ENCODE data around the gene SLC22A2.

SLC22A2 gene

DNA sequence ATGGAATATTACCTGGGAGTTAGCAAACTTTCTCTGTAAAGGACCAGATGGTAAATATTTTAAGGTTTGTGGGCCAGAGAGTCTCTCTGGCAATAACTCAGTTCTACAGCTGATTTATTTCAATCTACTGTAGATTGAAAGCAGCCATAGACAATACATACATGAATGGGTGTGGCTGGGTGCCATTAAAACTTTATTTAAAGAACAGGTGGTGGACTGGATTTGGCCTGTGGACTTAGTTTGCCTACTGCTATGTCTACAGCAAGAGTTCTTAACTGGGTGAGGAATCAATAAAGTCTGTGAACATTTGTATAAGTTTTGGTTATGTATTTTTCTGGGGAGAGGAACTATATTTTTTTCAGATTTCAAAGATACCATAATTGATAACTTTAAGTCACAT lies 55.1 kb downstream of the SLC22A2 start:
- no peak for DNase-seq

GRCh38 chr6:160203076-160203475 lies 55.5 kb downstream of the SLC22A2 start:
- DNase-seq = no peak

GRCh38 chr6:160202411-160202810 lies 56.2 kb downstream of the SLC22A2 start:
- no peak for DNase-seq

- no peak for DNase-seq
Measured at GRCh38 chr6:160201061-160201460, 57.6 kb downstream of the SLC22A2 start.

- DNase-seq = no peak
Measured at GRCh38 chr6:160198606-160199211, 59.9 kb downstream of the SLC22A2 start.

- DNase-seq = no peak
Measured at GRCh38 chr6:160197662-160198061, 61.0 kb downstream of the SLC22A2 start.

DNA sequence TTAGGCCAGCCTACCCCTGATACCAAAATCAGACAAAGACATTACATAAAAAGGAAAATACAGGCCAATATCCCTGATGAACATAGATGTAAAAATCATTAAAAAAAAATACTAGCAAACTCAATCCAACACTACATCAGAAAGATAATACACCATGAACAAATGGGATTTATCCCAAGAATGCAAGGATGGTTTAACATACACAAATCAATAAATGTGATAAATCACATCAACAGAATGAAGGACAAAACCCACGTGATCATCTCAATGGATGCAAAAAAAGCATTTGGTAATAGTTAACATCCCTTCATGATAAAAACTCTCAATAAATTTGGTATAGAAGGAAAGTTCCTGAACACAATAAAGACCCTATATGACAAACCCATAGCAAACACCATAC lies 63.8 kb downstream of the SLC22A2 start:
- no peak for DNase-seq

DNA sequence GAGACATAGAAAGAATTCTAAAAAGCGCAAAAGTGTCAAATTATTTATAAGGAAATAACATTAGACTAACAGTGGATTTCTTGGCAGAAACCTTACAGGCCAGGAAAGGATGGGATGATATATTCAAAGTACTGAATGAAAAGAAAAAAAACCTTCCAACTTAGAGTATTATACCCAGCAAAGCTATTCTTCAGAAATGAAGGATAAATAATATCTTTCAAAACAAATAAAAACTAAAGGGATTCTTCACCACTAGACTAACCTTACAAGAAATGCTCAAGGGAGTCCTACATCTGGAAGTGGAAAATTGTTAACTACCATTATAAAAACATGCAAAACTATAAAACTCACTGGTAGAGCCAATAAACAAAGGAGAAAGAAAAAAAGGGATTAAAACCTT lies 65.8 kb downstream of the SLC22A2 start:
- DNase-seq = no peak

GRCh38 chr6:160190973-160191372 lies 67.6 kb downstream of the SLC22A2 start:
- no peak for DNase-seq

- DNase-seq = no peak
Measured at GRCh38 chr6:160190081-160190480, 68.5 kb downstream of the SLC22A2 start.

- DNase-seq = no peak
Measured at GRCh38 chr6:160188773-160189172, 69.8 kb downstream of the SLC22A2 start.

GRCh38 chr6:160180706-160181105 lies 77.9 kb downstream of the SLC22A2 start:
- no peak for DNase-seq

DNA sequence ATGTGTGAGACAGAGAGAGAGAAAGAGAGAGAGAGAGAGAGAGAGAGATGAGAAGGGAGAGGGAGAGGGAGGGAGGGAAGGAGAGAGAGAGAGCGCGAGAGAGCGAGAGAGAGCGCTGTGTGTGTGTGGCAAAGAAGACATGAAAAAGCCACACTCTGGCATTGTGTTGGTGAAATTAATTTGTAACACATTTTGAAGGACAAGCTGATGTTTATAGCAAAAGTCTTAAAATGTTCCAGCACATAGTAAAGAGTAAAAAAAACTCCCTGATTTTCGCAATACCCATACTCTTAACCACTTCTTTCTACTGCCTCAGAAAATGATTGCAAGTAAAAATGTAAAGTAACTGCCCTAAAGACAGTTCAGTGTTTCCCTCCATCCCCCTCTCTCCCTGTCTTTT lies 80.3 kb downstream of the SLC22A2 start:
- no peak for DNase-seq

- DNase-seq = no peak
Measured at GRCh38 chr6:160177220-160177619, 81.4 kb downstream of the SLC22A2 start.

- no peak for DNase-seq
Measured at GRCh38 chr6:160174681-160175080, 83.9 kb downstream of the SLC22A2 start.

DNA sequence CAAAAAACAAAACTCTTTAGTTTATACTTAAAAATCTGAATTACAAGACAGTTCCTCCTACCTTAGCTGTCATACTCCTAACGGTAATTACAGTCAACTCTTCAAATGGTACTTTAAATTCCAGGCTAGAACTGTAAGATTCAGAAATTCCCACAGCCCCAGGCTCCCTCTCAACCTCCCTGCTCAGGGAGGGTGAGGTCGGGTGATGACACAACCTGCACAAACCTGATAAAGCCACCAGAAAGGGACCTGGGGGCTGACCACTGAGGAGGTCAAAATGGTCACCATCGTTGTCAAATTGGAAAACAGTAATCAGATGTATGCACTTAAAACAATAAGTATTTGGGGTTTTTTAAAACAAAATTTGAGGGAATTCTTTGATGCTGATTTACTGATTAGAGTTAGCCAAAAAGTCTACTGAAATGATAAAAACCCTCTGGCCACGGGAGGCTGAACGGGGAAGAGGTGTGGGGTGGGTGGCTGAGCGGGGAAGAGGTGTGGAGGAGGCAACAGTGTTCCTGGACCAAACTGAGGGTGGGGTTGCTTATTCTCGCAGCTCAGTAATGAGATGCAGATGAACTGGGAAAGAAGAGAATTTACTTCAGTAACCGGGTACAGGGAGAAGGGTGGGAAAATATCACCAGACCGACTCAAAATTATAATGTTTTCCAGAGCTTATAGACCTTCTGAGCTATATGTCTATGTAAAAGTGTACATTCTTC lies 84.7 kb downstream of the SLC22A2 start:
- no peak for DNase-seq

- no peak for DNase-seq
Measured at GRCh38 chr6:160172704-160173103, 85.9 kb downstream of the SLC22A2 start.

- DNase-seq = no peak
Measured at GRCh38 chr6:160170018-160170680, 88.5 kb downstream of the SLC22A2 start.

GRCh38 chr6:160167604-160168399 lies 90.8 kb downstream of the SLC22A2 start:
- DNase-seq = no peak

Measured in activated CD4-positive, CD25-positive, alpha-beta regulatory T cell treated with anti-CD3 and anti-CD28 coated beads, Interleukin-2, amount 50 U/mL, for 72 hours (primary cell).